Stimulated activated CD8-positive, alpha-beta memory T cell treated with anti-CD3 and anti-CD28 coated beads, Interleukin-4, amount 100 ng/mL, for 48 hours (primary cell): ENCODE measurements around the gene CD247.
A peak's percentile ranks its signal among the peaks of the same experiment; 100 is the strongest.

ENCODE experiments used
- DNase-seq: peaks from one replicate; pipeline ENCODE4 v3.0.0-alpha.2; 2020

The CD247 gene

DNA sequence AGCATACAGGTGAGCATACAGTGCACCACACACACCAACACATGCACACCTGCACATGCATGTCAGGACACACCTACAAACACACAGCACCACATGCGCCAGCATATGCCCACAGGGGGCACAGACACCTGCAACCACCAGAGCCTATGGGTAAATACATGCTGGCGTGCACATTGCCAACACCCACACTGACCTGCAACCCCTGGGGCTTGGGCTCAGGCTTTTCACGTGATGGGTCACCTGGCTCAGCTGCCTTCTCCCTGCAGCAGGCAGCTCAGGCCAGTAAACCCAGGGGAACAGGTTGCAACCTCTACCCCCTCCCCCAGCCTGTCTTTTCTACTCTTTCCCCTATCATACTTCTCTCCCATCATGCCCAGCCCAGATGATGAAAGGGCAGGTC lies 8.1 kb downstream of the CD247 start:
- no peak for DNase-seq

- no peak for DNase-seq
These were observed 8.7 kb downstream of the CD247 start for GRCh38 chr1:167509587-167509986.

- no peak for DNase-seq
These were observed 10.6 kb downstream of the CD247 start for GRCh38 chr1:167507719-167508118.

DNA sequence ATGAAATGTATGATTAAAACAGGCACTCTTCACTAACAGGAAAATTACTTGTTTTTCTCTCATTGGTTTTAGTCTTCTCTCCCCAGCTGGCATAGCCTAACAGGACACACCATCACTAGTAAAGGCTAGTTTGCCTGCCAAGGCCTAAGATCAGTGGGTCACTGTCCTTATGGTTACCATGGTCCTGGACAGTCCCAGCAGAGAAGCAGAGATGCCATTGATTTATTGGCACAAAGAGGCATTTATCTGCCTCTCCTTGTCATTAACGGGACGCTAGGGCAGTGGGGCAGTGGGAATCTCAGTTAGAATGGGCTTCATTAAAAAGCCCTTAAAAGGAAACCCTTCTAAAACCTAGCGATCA lies 13.9 kb downstream of the CD247 start:
- no peak for DNase-seq

DNA sequence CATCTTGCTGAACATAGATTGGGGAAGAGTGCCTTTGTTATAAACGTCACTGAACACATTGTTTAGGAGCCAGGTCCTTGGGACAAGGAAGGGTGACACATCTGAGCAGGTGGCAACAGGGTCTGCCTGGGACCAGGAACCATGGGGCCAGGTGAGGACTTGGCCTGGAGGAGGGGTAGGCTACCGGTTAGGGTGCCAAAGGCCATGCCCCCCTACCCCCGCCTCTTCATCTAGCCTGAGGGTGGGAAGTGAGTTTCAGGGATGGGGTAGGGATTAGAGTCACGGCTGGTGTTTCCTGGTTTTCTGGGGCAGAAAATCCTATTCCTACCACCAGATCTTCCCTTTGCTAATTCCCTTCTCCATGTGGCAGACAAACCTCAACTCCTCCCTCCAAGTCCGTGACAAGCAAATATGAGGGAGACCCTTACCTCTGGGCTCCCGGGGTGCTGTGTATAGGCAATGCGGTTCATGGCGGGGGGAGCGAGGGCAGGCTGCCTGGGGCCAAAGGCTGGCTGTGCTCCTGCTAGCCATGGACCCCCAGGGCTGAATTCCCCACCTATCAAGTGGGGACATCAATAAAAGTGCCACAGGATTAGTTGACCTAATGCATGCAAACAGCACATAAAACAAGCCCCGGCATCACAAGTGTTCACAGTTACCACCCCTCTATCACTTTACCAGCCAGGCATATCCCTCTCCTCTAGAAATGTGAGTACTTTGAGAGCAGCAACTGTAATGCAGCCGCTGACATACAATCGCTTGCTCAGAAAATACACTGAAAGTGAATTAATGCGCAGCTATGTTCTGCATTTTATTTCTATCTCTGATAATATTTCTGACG lies 14.5 kb downstream of the CD247 start:
- no peak for DNase-seq

DNA sequence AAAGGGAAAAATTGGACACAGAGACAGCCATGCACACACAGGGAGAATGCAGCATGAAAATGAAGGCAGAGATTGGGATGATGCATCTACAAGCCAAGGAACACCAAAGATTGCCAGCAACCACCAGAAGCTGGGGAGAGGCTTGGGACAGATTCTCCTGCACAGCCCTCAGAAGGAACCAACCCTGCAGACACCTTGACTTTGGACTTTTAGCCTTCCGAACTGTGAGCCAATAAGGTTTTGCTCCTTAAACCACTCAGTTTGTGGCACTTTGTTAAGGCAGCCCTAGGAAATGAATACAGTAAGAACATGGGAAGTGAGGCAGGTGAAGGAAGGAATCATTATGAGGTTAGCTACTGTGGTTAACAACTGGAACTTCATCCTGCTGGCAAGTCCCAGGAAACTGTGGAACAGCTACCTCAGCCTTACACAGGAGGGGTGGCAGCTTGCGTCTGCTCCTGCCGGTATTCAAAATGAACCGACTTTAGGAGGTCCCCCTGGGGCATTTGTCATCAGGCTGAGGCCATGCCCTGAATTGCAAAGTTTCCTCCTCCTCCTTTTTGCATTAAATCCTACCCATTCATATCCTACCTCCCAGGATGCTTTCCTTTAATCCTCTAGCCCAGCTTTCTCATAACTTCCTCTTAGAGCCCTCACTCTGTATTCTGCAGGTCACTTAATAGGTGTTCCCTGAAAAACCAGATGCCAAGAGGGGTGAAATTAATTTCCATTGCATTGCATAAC lies 15.4 kb downstream of the CD247 start:
- no peak for DNase-seq

GRCh38 chr1:167502192-167502551 lies 16.2 kb downstream of the CD247 start:
- DNase-seq = no peak

DNA sequence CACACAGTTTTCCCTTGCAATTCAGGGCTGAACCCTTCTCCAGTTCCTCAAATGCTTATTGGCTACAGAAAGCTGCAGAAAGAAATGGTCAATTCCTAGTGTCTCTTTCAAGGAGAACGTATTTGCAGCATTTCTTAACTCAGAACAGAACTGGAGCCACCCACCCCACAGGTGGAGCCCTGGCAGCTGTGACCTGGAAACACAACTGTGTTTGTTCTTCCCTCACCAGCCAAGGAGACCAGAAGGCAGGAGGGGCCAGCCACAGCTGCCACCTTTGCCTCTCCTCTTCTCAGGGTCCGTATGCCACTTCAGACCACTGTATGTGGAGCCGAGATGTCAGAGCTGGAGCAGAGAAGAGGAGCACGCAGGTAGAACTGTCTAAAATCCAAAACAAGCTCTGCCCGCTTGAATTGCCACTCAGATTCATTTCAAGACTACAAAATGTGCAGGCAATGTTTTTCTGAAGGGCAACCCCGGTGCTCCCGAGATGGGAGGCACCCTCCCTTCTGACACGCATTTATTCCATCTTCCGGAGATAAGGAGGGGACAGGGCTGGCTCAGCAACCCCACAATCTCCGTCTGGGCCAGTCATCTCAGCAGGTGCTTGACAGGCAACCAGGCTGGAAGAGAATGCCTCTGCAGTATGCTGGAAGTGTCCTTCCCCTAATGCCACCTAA lies 16.7 kb downstream of the CD247 start:
- peak; percentile 66 for DNase-seq

GRCh38 chr1:167500283-167500860 lies 18.0 kb downstream of the CD247 start:
- DNase-seq = no peak

DNA sequence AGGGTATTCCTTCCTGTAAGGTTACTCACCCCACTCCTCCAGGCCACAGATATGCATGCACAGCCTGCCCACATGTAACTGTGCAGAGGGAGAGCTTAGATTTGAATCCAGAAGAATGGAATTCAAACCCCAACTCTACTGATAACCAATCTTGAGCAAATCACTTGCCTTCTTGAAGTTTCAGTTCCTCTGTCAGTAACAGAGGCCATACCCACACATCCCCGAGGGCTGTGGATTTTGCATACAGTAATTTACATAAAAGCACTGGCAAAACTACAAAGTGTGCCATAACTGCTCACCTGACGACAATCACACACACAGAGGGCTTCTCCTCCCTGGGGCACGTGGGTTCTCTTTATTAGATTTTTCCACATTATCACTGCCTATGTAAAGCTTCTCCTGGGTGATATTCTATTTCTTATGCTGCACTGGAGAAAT lies 18.6 kb downstream of the CD247 start:
- peak; percentile 48 for DNase-seq

GRCh38 chr1:167499106-167499505 lies 19.2 kb downstream of the CD247 start:
- peak; percentile 31 for DNase-seq

GRCh38 chr1:167496797-167497619 lies 21.3 kb downstream of the CD247 start:
- DNase-seq = peak; percentile 13

DNA sequence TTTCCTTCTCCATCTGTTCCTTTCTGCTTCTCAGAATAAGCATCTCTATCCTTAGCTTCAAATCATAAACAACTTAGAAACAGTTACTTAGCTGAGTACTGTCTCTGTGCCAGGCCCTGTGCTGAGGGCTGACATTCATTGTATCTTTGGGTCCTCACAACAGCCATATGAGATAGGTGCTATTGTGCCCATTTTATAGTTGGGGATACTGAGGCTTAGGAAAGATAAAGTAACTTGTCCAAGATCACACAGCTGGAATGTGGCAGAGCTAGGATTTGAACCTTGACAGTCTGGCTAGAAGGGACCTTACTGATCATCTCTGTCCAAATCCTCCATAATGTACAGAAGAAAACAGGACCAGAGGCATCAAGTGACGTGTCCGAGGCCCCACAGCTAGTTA lies 25.0 kb downstream of the CD247 start:
- no peak for DNase-seq

DNA sequence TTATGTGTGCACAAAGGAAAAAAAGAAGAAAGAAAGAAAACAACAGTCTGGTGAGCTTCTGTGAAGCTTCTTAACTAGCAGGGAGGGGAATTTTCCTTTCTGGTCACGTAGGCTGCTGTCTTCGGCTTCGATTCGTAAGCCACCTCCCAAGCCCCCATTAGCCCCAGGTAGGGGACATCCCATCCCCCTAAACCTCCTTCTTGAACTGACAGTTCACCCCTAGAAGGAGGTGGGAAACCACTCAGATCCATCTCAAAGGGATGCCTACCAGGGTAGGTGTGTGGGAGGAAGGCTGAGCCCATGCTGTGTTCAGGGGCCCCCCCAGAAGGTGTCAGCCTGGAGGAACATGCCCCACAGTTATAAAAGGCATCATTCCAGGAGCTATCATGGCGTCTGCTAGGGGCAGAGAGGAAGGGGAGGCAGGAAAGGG lies 25.8 kb downstream of the CD247 start:
- DNase-seq = peak; percentile 72

GRCh38 chr1:167491586-167492461 lies 26.5 kb downstream of the CD247 start:
- DNase-seq = peak; percentile 65

DNA sequence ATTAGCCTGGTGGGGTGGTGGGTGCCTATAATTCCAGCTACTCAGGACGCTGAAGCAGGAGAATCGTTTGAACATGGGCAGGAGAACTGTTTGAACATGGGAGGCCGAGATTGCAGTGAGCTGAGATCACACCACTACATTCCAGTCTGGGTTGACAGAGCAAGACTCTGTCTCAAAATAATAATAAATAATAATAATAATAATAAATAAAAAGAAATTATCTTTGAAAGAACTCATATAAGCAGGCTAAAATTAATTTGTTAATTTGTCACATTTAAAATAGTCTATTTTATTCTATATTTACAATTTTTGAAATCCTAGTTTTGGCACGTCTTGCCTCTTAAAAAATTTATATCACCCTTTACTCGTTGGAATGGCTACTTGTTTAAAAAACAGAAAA lies 27.6 kb downstream of the CD247 start:
- DNase-seq = no peak

- DNase-seq = no peak
These were observed 28.6 kb downstream of the CD247 start for GRCh38 chr1:167489571-167490340.

- DNase-seq = no peak
These were observed 29.5 kb downstream of the CD247 start for GRCh38 chr1:167488786-167489185.

DNA sequence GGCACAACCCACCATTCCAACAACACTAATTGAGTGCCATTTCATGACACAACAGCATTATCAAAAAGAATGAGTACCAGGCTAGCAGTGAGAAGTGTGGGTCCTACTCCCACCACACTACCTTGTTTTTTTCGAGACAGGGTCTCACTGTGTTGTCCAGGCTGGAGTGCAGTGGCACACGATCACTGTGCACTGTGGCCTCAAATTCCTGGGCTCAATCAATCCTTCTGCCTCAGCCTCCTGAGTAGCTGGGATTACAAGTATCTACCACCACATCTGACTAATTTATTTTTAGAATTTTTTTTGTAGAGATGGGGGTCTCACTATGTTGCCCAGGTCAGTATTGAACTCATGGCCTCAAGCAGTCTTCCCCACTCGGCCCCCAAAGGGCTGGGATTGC lies 30.7 kb downstream of the CD247 start:
- no peak for DNase-seq

DNA sequence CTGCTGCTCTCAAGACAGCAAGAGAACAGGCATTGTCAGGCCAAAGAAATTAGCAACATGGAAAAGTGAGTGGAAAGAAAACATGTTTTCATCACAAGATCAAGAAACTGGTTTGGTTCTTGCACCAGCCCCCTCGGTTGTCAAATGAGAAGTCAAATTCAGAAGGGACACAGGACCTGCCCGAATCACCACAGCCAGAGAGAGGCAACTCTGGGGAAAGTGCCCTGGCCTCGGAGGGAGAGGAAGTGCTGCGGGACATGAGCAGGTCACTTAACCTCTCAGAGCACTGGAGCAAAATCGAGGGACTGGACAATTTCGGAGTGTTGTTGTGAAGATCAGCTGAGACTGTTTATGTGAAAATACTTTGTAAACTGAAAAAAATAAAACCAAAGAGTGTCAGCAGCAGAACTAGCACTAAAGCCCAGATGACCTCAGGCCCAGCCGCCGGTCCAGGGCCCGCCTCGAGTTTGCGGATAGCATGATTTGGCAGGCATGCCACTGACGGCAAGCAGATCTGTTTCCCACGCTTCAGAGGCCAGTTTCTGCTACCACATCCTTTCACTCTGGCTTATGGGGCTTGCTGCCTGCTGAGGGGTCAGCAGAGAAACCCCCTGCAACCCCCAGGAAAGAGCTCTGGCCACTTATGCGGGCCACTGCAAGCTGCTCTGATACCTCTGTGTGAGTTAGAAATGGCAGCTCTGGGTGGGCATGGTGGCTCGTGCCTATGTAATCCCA lies 32.1 kb downstream of the CD247 start:
- no peak for DNase-seq
